Measurements from ENCODE around the gene ELAVL4. TPM values are rescaled to one million over a fixed set of nuclear protein-coding genes. Genes with fewer than 3 reads are reported as not detected.

Gene ELAVL4
- total RNA-seq, 3 donors from 2014 or later, result 0.52 to 8.3 (median 0.82) TPM

GRCh38 chr1:50148142-50148923, 39.6 kb downstream of the ELAVL4 start:
- H3K4me3 ChIP-seq, result no peak overlapping the region
- TF ChIP-seq CTCF (IDR thresholded peaks at IDR 0.05), result no peak
- no peaks in the 10 kb centered on the region for H3K4me1 ChIP-seq (ENCODE audit: low read depth)
- DNase-seq (no peak), ATAC-seq (no peak)
- intact Hi-C loops (cut with DNase I, micrococcal nuclease), result no loop called here
- H3K36me3 ChIP-seq (ENCODE audit: low read depth), result no peaks in the 10 kb centered on the region
- H3K9me3 ChIP-seq, result no peaks in the 10 kb centered on the region

- DNase-seq (no peak), ATAC-seq (no peak)
- Histone ChIP-seq H3K4me3 (no peak overlapping the region), H3K4me1 (ENCODE audit: low read depth) (no peaks in the 10 kb centered on the region), H3K36me3 (ENCODE audit: low read depth) (no peaks in the 10 kb centered on the region), H3K9me3 (no peaks in the 10 kb centered on the region)
- no peak for TF ChIP-seq CTCF (IDR thresholded peaks at IDR 0.05)
- intact Hi-C loops (cut with DNase I, micrococcal nuclease), result no loop called here
These were observed 43.5 kb downstream of the ELAVL4 start for GRCh38 chr1:50152236-50152635.

GRCh38 chr1:50155541-50155940, 46.8 kb downstream of the ELAVL4 start:
- Histone ChIP-seq H3K4me1 (ENCODE audit: low read depth) (no peaks in the 10 kb centered on the region), H3K36me3 (ENCODE audit: low read depth) (no peaks in the 10 kb centered on the region), H3K4me3 (no peak overlapping the region), H3K9me3 (no peaks in the 10 kb centered on the region)
- TF ChIP-seq CTCF (IDR thresholded peaks at IDR 0.05), result no peak
- intact Hi-C loops (cut with DNase I, micrococcal nuclease), result no loop called here
- no peak for ATAC-seq
- no peak for DNase-seq

GRCh38 chr1:50156241-50157010, 47.7 kb downstream of the ELAVL4 start:
- intact Hi-C loops (cut with DNase I, micrococcal nuclease), result no loop called here
- no peaks in the 10 kb centered on the region for H3K4me1 ChIP-seq (ENCODE audit: low read depth)

GRCh38 chr1:50157306-50157941, 48.7 kb downstream of the ELAVL4 start:
- intact Hi-C loops (cut with DNase I, micrococcal nuclease), result no loop called here
- DNase-seq (no peak), ATAC-seq (no peak)
- TF ChIP-seq CTCF (IDR thresholded peaks at IDR 0.05), result no peak
- H3K4me1 ChIP-seq (ENCODE audit: low read depth), result no peaks in the 10 kb centered on the region
- no peaks in the 10 kb centered on the region for H3K36me3 ChIP-seq (ENCODE audit: low read depth)
- no peak overlapping the region for H3K4me3 ChIP-seq
- H3K9me3 ChIP-seq, result no peaks in the 10 kb centered on the region

More at GRCh38 chr1:50156241-50157010, 47.7 kb downstream of the ELAVL4 start:
- ATAC-seq (no peak), DNase-seq (no peak)
- Histone ChIP-seq H3K9me3 (no peaks in the 10 kb centered on the region), H3K36me3 (ENCODE audit: low read depth) (no peaks in the 10 kb centered on the region), H3K4me3 (no peak overlapping the region)
- no peak for TF ChIP-seq CTCF (IDR thresholded peaks at IDR 0.05)

All from mucosa of descending colon (tissue), 3 donors.